Transverse colon (tissue), 4 donors: ENCODE results near the gene TMPRSS11E. TPM values are rescaled to one million over a fixed set of nuclear protein-coding genes. Genes with fewer than 3 reads are reported as not detected.
"Not testable (repeated sequence)": the region's sequence is repeated elsewhere in the genome, so short reads cannot be mapped to it uniquely, and the experiment has no call there.

Source experiments
- DNase-seq: peaks from one replicate; pipeline ENCODE4 v3.0.0-alpha.2; 2019
- H3K27ac ChIP-seq, 4 donors: fragments of 200-600 bp; sonication (generic); 2 replicates each; pipeline ENCODE4 v1.5.1; 2016 to 2018; ENCODE audit warnings: inconsistent platforms in 4 of 4
- H3K27me3 ChIP-seq: fragments of 200-600 bp; sonication (generic); 2 replicates; pipeline ENCODE4 v1.5.1; 2017; ENCODE audit warnings: inconsistent platforms
- H3K36me3 ChIP-seq, 4 donors: fragments of 200-600 bp; sonication (generic); 2 replicates each; pipeline ENCODE4 v1.5.1; 2017 to 2019; ENCODE audit warnings: inconsistent platforms in 4 of 4
- H3K4me1 ChIP-seq, 4 donors: fragments of 200-600 bp; sonication (generic); 2 replicates each; pipeline ENCODE4 v1.5.1; 2017 to 2020; ENCODE audit warnings: inconsistent platforms in 4 of 4
- H3K4me3 ChIP-seq, 4 donors: fragments of 200-600 bp; sonication (generic); 1 replicate in 1 of 4; 2 replicates in 3 of 4; pipeline versions ENCODE4 v1.5.1 to v1.6.1; 2017 to 2019; ENCODE audit warnings: inconsistent platforms in 4 of 4
- H3K9me3 ChIP-seq, 2 donors: fragments of 200-600 bp; sonication (generic); 2 replicates each; pipeline ENCODE4 v1.5.1; 2017 to 2019; ENCODE audit warnings: inconsistent platforms in 2 of 2
- CTCF ChIP-seq, 5 experiments: fragments of 200-600 bp in 3 of 5; fragments of 450-650 bp in 2 of 5; sonication (generic) in 3 of 5; IDR thresholded peaks; 1 replicate in 2 of 5; 2 replicates in 3 of 5; pipeline ENCODE4 v1.5.1; 2016 to 2017; ENCODE audit warnings: antibody characterized with exemption in 5 of 5, inconsistent platforms in 3 of 5, mild to moderate bottlenecking in 2 of 5, moderate library complexity in 1 of 5
- EP300 ChIP-seq: sonication (generic); formaldehyde crosslinking; IDR thresholded peaks from one replicate; pipeline ENCODE4 v1.6.1; 2017; ENCODE audit warnings: antibody characterized with exemption, low read depth
- POLR2A ChIP-seq: fragments of 450-650 bp; IDR thresholded peaks from one replicate; pipeline ENCODE4 v1.6.1; 2016; ENCODE audit warnings: antibody characterized with exemption, mild to moderate bottlenecking, moderate library complexity
- POLR2AphosphoS5 ChIP-seq, 3 donors: sonication (generic); formaldehyde crosslinking; IDR thresholded peaks; one replicate each; pipeline ENCODE4 v1.6.1; 2016; ENCODE audit warnings: antibody characterized with exemption in 3 of 3
- WGBS, 2 donors: methylation state at CpG; one replicate each; pipeline ENCODE4 v1.1.5; 2018; ENCODE audit warnings: low coverage in 1 of 2; 5-methylcytosine and 5-hydroxymethylcytosine counted together
- in situ Hi-C, 4 donors: fragments of 200-750 bp; cut with MboI; loops; one replicate each; pipeline versions ENCODE4 v1.15.0 to v1.15.1; 2017; ENCODE audit warnings: low sequenced_read_pairs in 3 of 4, low pct_ligation_motif_present in 1 of 4, low pct_unique_long_range_greater_than_20kb in 1 of 4
- intact Hi-C: fragments of 100-400 bp; cut with DNase I; formaldehyde crosslinking; loops from one replicate; pipeline ENCODE4 v1.15.1; 2023; ENCODE audit warnings: low total_unique reads
- total RNA-seq, 4 donors: library from RNA; depleted of rRNA; stranded (reverse); fragments of >200 nt; gene quantifications; one replicate each; pipeline ENCODE4 v1.1.0, GENCODE V29; 2016

Gene TMPRSS11E
- total RNA-seq, 4 donors from 2014 or later, result not detected

GRCh38 chr4:68518889-68519288 is 71.6 kb downstream of the TMPRSS11E start:
- Histone ChIP-seq H3K36me3 (no peaks in the 10 kb centered on the region), H3K9me3 (no peaks in the 10 kb centered on the region), H3K27ac (no peak overlapping the region), H3K27me3 (no peaks in the 10 kb centered on the region), H3K4me3 (no peak overlapping the region), H3K4me1 (no peaks in the 10 kb centered on the region)
- no peak for DNase-seq
- TF ChIP-seq POLR2AphosphoS5 (IDR thresholded peaks at IDR 0.05) (no peak), CTCF (IDR thresholded peaks at IDR 0.05) (no peak), POLR2A (no peak), EP300 (no peak)
- 76 to 86% methylated on average over 1 of the region's 1 CpG for WGBS, 2 donors
- in situ Hi-C loops, result no loop called here
- intact Hi-C loops, result no loop called here

GRCh38 chr4:68520985-68521384 is 73.7 kb downstream of the TMPRSS11E start:
- in situ Hi-C loops (no loop called here), intact Hi-C loops (no loop called here)
- H3K4me3 ChIP-seq, result no peak overlapping the region
- no peaks in the 10 kb centered on the region for H3K36me3 ChIP-seq
- no peaks in the 10 kb centered on the region for H3K4me1 ChIP-seq
- 60 to 63% methylated on average over 2 of the region's 2 CpGs for WGBS, 2 donors
- H3K9me3 ChIP-seq, result no peaks in the 10 kb centered on the region
- no peak overlapping the region for H3K27ac ChIP-seq
- TF ChIP-seq EP300, result no peak
- no peak for TF ChIP-seq POLR2AphosphoS5 (IDR thresholded peaks at IDR 0.05)
- TF ChIP-seq CTCF (IDR thresholded peaks at IDR 0.05), result no peak
- TF ChIP-seq POLR2A, result no peak
- no peak for DNase-seq
- no peaks in the 10 kb centered on the region for H3K27me3 ChIP-seq

GRCh38 chr4:68522232-68522631 is 75.0 kb downstream of the TMPRSS11E start:
- in situ Hi-C loops, H3K9me3 ChIP-seq, H3K27me3 ChIP-seq, H3K36me3 ChIP-seq, H3K4me3 ChIP-seq, intact Hi-C loops, DNase-seq, H3K4me1 ChIP-seq, H3K27ac ChIP-seq: not testable (repeated sequence)
- WGBS, 2 donors, result 46 to 68% methylated on average over 1 of the region's 1 CpG

- Histone ChIP-seq H3K9me3 (peaks cover 0 to 6% of the 10 kb centered on the region in 2 donors), H3K27ac (no peak overlapping the region), H3K27me3 (no peaks in the 10 kb centered on the region), H3K4me1 (no peaks in the 10 kb centered on the region), H3K4me3 (no peak overlapping the region), H3K36me3 (peaks cover 0 to 12% (median 0%) of the 10 kb centered on the region in 4 donors)
- in situ Hi-C loops, result no loop called here
- 81% methylated on average over 6 of the region's 6 CpGs; no CpG with 5 or more reads in 1 of the 2 donors for WGBS, 2 donors
- no peak for DNase-seq
- intact Hi-C loops, result no loop called here
- TF ChIP-seq EP300 (no peak), POLR2AphosphoS5 (IDR thresholded peaks at IDR 0.05) (no peak), POLR2A (no peak), CTCF (IDR thresholded peaks at IDR 0.05) (no peak)
These were observed 88.7 kb downstream of the TMPRSS11E start for GRCh38 chr4:68535974-68536373.

DNA sequence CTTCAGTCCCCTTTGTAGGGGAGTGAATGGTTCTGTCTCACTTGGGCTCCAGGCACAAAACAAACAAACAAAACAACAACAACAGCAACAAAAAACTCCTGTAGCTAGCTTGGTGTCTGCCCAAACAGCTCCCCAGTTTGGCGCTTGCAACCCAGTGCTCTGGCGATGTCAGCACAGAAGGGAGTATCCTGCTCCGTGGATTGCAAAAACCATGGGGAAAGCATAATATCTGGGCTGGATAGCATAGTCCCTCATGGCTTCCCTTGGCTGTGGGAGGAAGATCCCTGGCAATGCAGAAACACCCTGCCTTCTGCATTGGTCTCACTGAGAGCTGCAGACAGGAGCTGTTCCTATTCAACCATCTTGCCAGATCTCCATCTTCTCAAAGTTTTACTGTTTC is 89.1 kb downstream of the TMPRSS11E start:
- in situ Hi-C loops (no loop called here), intact Hi-C loops (no loop called here)
- Histone ChIP-seq H3K9me3 (peaks cover 0 to 6% of the 10 kb centered on the region in 2 donors), H3K27me3 (no peaks in the 10 kb centered on the region), H3K4me1 (no peaks in the 10 kb centered on the region), H3K4me3 (no peak overlapping the region), H3K36me3 (peaks cover 0 to 15% (median 0%) of the 10 kb centered on the region in 4 donors), H3K27ac (no peak overlapping the region)
- DNase-seq, result no peak
- no peak for TF ChIP-seq POLR2AphosphoS5 (IDR thresholded peaks at IDR 0.05)
- no peak for TF ChIP-seq POLR2A
- TF ChIP-seq EP300, result no peak
- TF ChIP-seq CTCF (IDR thresholded peaks at IDR 0.05), result no peak
- WGBS, 2 donors, result 85% methylated on average over 2 of the region's 3 CpGs; no CpG with 5 or more reads in 1 of the 2 donors

GRCh38 chr4:68542742-68543141 is 95.5 kb downstream of the TMPRSS11E start:
- H3K4me3 ChIP-seq, DNase-seq, H3K27me3 ChIP-seq, H3K4me1 ChIP-seq, in situ Hi-C loops, H3K27ac ChIP-seq, H3K9me3 ChIP-seq, intact Hi-C loops: not testable (repeated sequence)
- peaks cover 0 to 33% (median 0%) of the 10 kb centered on the region in 4 donors for H3K36me3 ChIP-seq
- 92 to 100% methylated on average over 1 to 11 of the region's 13 CpGs for WGBS, 2 donors
